Measurements from ENCODE around the gene THSD4. TPM values are rescaled to one million over a fixed set of nuclear protein-coding genes. Genes with fewer than 3 reads are reported as not detected.

Gene THSD4
- total RNA-seq, 1 experiment from 2014 or later = 0.29 TPM

DNA sequence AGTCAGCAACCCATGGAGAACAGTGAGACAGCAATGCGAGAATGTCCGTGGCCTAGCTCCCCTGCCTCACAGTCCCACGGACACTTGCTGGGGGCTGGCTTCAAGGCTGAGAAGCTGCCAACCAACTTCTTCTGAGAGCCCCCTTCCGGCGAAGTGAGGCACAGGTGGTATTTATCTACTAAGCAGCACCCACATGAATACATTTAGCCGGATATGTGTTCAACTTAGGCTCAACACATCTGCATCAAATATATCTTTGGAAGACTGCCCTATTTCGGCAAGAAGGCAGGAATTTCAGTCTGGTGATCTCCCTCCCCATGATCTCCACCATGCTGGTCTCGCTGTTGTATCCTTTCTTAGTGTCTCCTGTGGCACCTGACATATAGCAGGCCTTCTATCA lies 354.1 kb downstream of the THSD4 start:
- POLR2A ChIA-PET = no interaction called here
- no peak overlapping the region for H3K4me3 Mint-ChIP-seq (ENCODE audit: unreplicated experiment)
- no peaks in the 10 kb centered on the region for H3K36me3 ChIP-seq (ENCODE audit: control insufficient read depth, insufficient read depth, low read length)

DNA sequence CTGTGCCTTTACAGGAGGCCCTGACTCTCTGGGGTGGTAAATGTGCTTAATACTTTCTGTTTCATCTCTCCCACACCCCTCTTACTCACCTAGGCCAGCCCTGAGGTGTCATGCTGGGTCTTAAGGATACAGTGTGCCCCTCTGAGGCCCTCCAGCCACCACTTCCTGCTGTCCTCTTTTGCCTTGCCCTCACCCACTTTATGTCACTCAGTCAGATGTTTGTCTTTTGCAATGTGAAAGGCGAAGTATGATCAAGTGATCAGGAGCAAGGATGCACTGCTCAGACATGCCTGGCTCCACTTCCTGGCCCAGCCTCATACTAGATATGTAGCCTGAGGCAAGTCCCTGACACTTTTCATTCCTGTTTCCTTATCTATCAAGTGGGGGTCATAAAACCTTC lies 356.1 kb downstream of the THSD4 start:
- Histone ChIP-seq H3K36me3 (ENCODE audit: control insufficient read depth, insufficient read depth, low read length) (no peaks in the 10 kb centered on the region), H3K9me3 (no peaks in the 10 kb centered on the region), H3K4me3 (ENCODE audit: low read depth, low read length) (no peak overlapping the region), H3K27me3 (replicated peaks; ENCODE audit: control insufficient read depth, insufficient read depth, low read length) (no peaks in the 10 kb centered on the region), H3K4me1 (no peaks in the 10 kb centered on the region)
- no peaks in the 10 kb centered on the region for H3K27me3 Mint-ChIP-seq (ENCODE audit: insufficient read depth, unreplicated experiment)
- H3K4me3 Mint-ChIP-seq (ENCODE audit: unreplicated experiment) = no peak overlapping the region
- no peaks in the 10 kb centered on the region for H3K9me3 Mint-ChIP-seq (ENCODE audit: unreplicated experiment)
- peak overlapping the region; percentile 71 for H3K27ac Mint-ChIP-seq (ENCODE audit: unreplicated experiment)
- no peaks in the 10 kb centered on the region for H3K36me3 Mint-ChIP-seq (ENCODE audit: insufficient read depth, unreplicated experiment)
- peaks cover 7% of the 10 kb centered on the region for H3K4me1 Mint-ChIP-seq (ENCODE audit: low read depth, unreplicated experiment)
- intact Hi-C loops (cut with micrococcal nuclease; ENCODE audit: unreplicated experiment) = no loop called here
- BruUV-seq (replicated peaks) = no TSS peak
- ChIA-PET POLR2A (no interaction called here), CTCF (no interaction called here)
- DNase-seq = peak; percentile 4 to 50
- TF ChIP-seq, protein P1, sequence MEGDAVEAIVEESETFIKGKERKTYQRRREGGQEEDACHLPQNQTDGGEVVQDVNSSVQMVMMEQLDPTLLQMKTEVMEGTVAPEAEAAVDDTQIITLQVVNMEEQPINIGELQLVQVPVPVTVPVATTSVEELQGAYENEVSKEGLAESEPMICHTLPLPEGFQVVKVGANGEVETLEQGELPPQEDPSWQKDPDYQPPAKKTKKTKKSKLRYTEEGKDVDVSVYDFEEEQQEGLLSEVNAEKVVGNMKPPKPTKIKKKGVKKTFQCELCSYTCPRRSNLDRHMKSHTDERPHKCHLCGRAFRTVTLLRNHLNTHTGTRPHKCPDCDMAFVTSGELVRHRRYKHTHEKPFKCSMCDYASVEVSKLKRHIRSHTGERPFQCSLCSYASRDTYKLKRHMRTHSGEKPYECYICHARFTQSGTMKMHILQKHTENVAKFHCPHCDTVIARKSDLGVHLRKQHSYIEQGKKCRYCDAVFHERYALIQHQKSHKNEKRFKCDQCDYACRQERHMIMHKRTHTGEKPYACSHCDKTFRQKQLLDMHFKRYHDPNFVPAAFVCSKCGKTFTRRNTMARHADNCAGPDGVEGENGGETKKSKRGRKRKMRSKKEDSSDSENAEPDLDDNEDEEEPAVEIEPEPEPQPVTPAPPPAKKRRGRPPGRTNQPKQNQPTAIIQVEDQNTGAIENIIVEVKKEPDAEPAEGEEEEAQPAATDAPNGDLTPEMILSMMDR (IDR thresholded peaks at IDR 0.05; ENCODE audit: insufficient read depth in 1 of 2, low read depth in 1 of 2, low read length in 1 of 2, severe bottlenecking in 1 of 2, unreplicated experiment in 1 of 2) = no peak

More for the DNA sequence above, 354.1 kb downstream of the THSD4 start:
- Mint-ChIP-seq H3K9me3 (ENCODE audit: unreplicated experiment) (no peaks in the 10 kb centered on the region), H3K27ac (ENCODE audit: unreplicated experiment) (no peak overlapping the region), H3K27me3 (ENCODE audit: insufficient read depth, unreplicated experiment) (no peaks in the 10 kb centered on the region), H3K36me3 (ENCODE audit: insufficient read depth, unreplicated experiment) (no peaks in the 10 kb centered on the region), H3K4me1 (ENCODE audit: low read depth, unreplicated experiment) (peaks cover 7% of the 10 kb centered on the region)
- no peaks in the 10 kb centered on the region for H3K9me3 ChIP-seq
- no peak for DNase-seq
- H3K4me1 ChIP-seq = no peaks in the 10 kb centered on the region
- CTCF ChIA-PET = no interaction called here
- TF ChIP-seq, protein P1 (IDR thresholded peaks at IDR 0.05; ENCODE audit: insufficient read depth in 1 of 2, low read depth in 1 of 2, low read length in 1 of 2, severe bottlenecking in 1 of 2, unreplicated experiment in 1 of 2) = no peak
- intact Hi-C loops (cut with micrococcal nuclease; ENCODE audit: unreplicated experiment) = no loop called here
- BruUV-seq (replicated peaks) = no TSS peak
- H3K4me3 ChIP-seq (ENCODE audit: low read depth, low read length) = no peak overlapping the region
- H3K27me3 ChIP-seq (replicated peaks; ENCODE audit: control insufficient read depth, insufficient read depth, low read length) = no peaks in the 10 kb centered on the region

DNA sequence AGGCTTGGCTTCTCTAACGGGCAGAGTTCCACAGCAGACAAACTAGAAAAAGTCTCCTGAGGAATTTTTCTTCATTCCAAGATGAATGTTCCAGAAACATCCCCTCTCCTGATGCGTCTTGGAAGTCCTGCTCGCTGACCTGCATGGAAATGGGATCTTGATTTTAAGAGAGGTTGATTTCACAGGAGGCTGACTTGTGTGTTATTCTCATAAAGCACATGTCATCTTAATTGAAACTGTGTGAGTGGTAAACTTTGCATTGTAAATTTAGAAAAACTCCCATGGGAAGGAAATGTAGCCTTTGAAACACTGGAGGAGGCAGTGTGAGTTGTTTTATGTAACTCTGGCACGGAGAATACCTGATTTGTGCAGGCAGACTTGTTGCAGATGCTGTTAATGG lies 357.3 kb downstream of the THSD4 start:
- ChIA-PET CTCF (no interaction called here), POLR2A (no interaction called here)
- Mint-ChIP-seq H3K27ac (ENCODE audit: unreplicated experiment) (no peak overlapping the region), H3K4me1 (ENCODE audit: low read depth, unreplicated experiment) (peaks cover 7% of the 10 kb centered on the region), H3K4me3 (ENCODE audit: unreplicated experiment) (no peak overlapping the region), H3K27me3 (ENCODE audit: insufficient read depth, unreplicated experiment) (no peaks in the 10 kb centered on the region), H3K9me3 (ENCODE audit: unreplicated experiment) (no peaks in the 10 kb centered on the region), H3K36me3 (ENCODE audit: insufficient read depth, unreplicated experiment) (no peaks in the 10 kb centered on the region)
- TF ChIP-seq, protein P1 (IDR thresholded peaks at IDR 0.05; ENCODE audit: insufficient read depth in 1 of 2, low read depth in 1 of 2, low read length in 1 of 2, severe bottlenecking in 1 of 2, unreplicated experiment in 1 of 2) = no peak
- intact Hi-C loops (cut with micrococcal nuclease; ENCODE audit: unreplicated experiment) = no loop called here
- no peaks in the 10 kb centered on the region for H3K36me3 ChIP-seq (ENCODE audit: control insufficient read depth, insufficient read depth, low read length)
- H3K9me3 ChIP-seq = no peaks in the 10 kb centered on the region
- H3K4me3 ChIP-seq (ENCODE audit: low read depth, low read length) = no peak overlapping the region
- DNase-seq = no peak
- H3K27me3 ChIP-seq (replicated peaks; ENCODE audit: control insufficient read depth, insufficient read depth, low read length) = no peaks in the 10 kb centered on the region
- H3K4me1 ChIP-seq = no peaks in the 10 kb centered on the region
- BruUV-seq (replicated peaks) = no TSS peak
